Esophagus squamous epithelium (tissue), 4 donors: ENCODE data around the gene SIK3.

Source experiments
- CTCF ChIP-seq, 6 experiments: fragments of 450-650 bp in 4 of 6; fragments of 200-600 bp in 2 of 6; sonication (generic) in 2 of 6; IDR thresholded peaks; one replicate each; pipeline ENCODE4 v1.5.1; 2016 to 2019; ENCODE audit warnings: antibody characterized with exemption in 6 of 6, mild to moderate bottlenecking in 4 of 6, moderate library complexity in 4 of 6
- POLR2A ChIP-seq, 4 donors: fragments of 450-650 bp; IDR thresholded peaks; one replicate each; pipeline ENCODE4 v1.6.1; 2017; ENCODE audit warnings: antibody characterized with exemption in 4 of 4, mild to moderate bottlenecking in 4 of 4, moderate library complexity in 3 of 4

GRCh38 chr11:116928102-116928777, 170.0 kb downstream of the SIK3 start:
- TF ChIP-seq CTCF (IDR thresholded peaks at IDR 0.05) (no peak), POLR2A (IDR thresholded peaks at IDR 0.05) (no peak)
